Measurements from ENCODE around the gene CCDC40. TPM values are rescaled to one million over a fixed set of nuclear protein-coding genes. Genes with fewer than 3 reads are reported as not detected.

Gene CCDC40
- total and polyA plus RNA-seq, 9 of the 15 experiments (the other 6 are each of a cell fraction or from before 2014, with no cell fraction given): 0.07 to 0.33 TPM; not detected in 7

DNA sequence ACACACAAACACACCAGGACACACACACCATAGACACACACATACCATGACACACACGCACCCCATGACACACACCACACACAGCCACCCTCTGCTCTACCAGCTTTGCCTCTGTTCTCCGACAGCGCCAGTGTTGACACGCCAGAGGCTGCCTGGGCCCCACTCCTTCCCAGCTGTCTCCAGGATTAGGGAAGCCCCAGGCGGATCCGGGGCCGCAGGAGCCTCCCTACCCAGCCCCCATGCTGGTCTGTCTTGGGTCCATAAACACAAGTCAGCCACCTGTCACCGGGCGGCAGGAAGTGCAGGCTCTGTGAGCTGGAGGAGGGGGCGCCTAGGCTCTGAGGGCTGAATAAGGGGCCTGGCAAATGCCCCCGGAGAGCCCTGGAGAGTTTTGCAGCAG, 11.3 kb upstream of the CCDC40 start:
- FAIRE-seq: no peak
- Histone ChIP-seq H3K9me3 (replicated peaks; ENCODE audit: control insufficient read depth, insufficient read depth, low read depth, low read length) (no peaks in the 10 kb centered on the region), H3K4me1 (replicated peaks in 1 of 2; ENCODE audit: control insufficient read depth in 2 of 2, insufficient read depth in 2 of 2, low read length in 2 of 2) (peaks cover 0 to 17% of the 10 kb centered on the region in 2 experiments; a peak in 2 of 5 replicates), H2AFZ (ENCODE audit: low read depth, low read length) (no peak overlapping the region), H3K27me3 (ENCODE audit: control insufficient read depth in 2 of 2, insufficient read depth in 2 of 2, low read length in 2 of 2) (peaks cover 28 to 78% of the 10 kb centered on the region in 2 experiments), H3K4me2 (ENCODE audit: insufficient read depth, low read length) (no peak overlapping the region), H3K36me3 (ENCODE audit: control insufficient read depth, insufficient read depth, low read length) (no peaks in the 10 kb centered on the region; the same call in 2 of the 3 replicates), H3K9me1 (ENCODE audit: control insufficient read depth, insufficient read depth, low read length) (no peaks in the 10 kb centered on the region), H3K27ac (ENCODE audit: extremely low read depth, low read depth, low read length) (no peak overlapping the region), H3K79me2 (ENCODE audit: control insufficient read depth, insufficient read depth, low read length) (no peaks in the 10 kb centered on the region), H3K9ac (ENCODE audit: insufficient read depth in 1 of 2, low read depth in 2 of 2, low read length in 2 of 2) (no peak overlapping the region), H4K20me1 (replicated peaks; ENCODE audit: control insufficient read depth, insufficient read depth, low read length) (no peaks in the 10 kb centered on the region; the same call in none of the 2 replicates), H3K4me3 (no peak overlapping the region)
- DNase-seq (ENCODE audit: extremely low read depth in 1 of 4, low spot score in 3 of 4): no peak
- 8% methylated on average over 9 of the region's 11 CpGs for WGBS (ENCODE audit: insufficient coverage, low coverage, missing lambda C conversion rate)
- ChIA-PET POLR2A (no interaction called here), CTCF (ENCODE audit: low intra/inter-chr PET ratio) (no interaction called here)
- no TSS peak for BruUV-seq (replicated peaks)
- in situ Hi-C loops (cut with MboI) (no loop called here), intact Hi-C loops (cut with micrococcal nuclease) (no loop called here)
- no peak for ATAC-seq
- TF ChIP-seq RBFOX2 (IDR thresholded peaks at IDR 0.05; ENCODE audit: low read depth, low read length): no peak
- TF ChIP-seq ZNF347 (CRISPR knock-in tag; IDR thresholded peaks at IDR 0.05; ENCODE audit: low read depth): no peak
- no peak for TF ChIP-seq SMARCB1 (IDR thresholded peaks at IDR 0.05; ENCODE audit: insufficient read length, low read depth)
- no peak for TF ChIP-seq HNRNPK (IDR thresholded peaks at IDR 0.05; ENCODE audit: low read depth, low read length, poor library complexity, severe bottlenecking)
- no peak for TF ChIP-seq CHCHD3 (CRISPR knock-in tag; IDR thresholded peaks at IDR 0.05)
- no peak for TF ChIP-seq SMAD1 (IDR thresholded peaks at IDR 0.05; ENCODE audit: low read depth, low read length, partially characterized antibody)
- TF ChIP-seq SAP30 (IDR thresholded peaks at IDR 0.05; ENCODE audit: borderline replicate concordance, insufficient read depth, low read depth, low read length, poor library complexity, severe bottlenecking): no peak
- TF ChIP-seq, protein P1, sequence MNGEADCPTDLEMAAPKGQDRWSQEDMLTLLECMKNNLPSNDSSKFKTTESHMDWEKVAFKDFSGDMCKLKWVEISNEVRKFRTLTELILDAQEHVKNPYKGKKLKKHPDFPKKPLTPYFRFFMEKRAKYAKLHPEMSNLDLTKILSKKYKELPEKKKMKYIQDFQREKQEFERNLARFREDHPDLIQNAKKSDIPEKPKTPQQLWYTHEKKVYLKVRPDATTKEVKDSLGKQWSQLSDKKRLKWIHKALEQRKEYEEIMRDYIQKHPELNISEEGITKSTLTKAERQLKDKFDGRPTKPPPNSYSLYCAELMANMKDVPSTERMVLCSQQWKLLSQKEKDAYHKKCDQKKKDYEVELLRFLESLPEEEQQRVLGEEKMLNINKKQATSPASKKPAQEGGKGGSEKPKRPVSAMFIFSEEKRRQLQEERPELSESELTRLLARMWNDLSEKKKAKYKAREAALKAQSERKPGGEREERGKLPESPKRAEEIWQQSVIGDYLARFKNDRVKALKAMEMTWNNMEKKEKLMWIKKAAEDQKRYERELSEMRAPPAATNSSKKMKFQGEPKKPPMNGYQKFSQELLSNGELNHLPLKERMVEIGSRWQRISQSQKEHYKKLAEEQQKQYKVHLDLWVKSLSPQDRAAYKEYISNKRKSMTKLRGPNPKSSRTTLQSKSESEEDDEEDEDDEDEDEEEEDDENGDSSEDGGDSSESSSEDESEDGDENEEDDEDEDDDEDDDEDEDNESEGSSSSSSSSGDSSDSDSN (IDR thresholded peaks at IDR 0.05; ENCODE audit: borderline replicate concordance in 1 of 2, low read depth in 2 of 2, low read length in 2 of 2): no peak
- TF ChIP-seq NFXL1 (CRISPR knock-in tag; IDR thresholded peaks at IDR 0.05): no peak
- no peak for TF ChIP-seq ZFP36 (IDR thresholded peaks at IDR 0.05; ENCODE audit: low read depth, low read length, partially characterized antibody)
- TF ChIP-seq, protein P2, sequence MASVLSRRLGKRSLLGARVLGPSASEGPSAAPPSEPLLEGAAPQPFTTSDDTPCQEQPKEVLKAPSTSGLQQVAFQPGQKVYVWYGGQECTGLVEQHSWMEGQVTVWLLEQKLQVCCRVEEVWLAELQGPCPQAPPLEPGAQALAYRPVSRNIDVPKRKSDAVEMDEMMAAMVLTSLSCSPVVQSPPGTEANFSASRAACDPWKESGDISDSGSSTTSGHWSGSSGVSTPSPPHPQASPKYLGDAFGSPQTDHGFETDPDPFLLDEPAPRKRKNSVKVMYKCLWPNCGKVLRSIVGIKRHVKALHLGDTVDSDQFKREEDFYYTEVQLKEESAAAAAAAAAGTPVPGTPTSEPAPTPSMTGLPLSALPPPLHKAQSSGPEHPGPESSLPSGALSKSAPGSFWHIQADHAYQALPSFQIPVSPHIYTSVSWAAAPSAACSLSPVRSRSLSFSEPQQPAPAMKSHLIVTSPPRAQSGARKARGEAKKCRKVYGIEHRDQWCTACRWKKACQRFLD (CRISPR knock-in tag; IDR thresholded peaks at IDR 0.05): no peak
- no peak for TF ChIP-seq ZNF589 (CRISPR knock-in tag; IDR thresholded peaks at IDR 0.05; ENCODE audit: low read depth)
- TF ChIP-seq TFAM (CRISPR knock-in tag; conservative IDR thresholded peaks at IDR 0.05): no peak
- TF ChIP-seq IFI16 (CRISPR knock-in tag; IDR thresholded peaks at IDR 0.05): no peak
- no peak for TF ChIP-seq TAF15 (IDR thresholded peaks at IDR 0.05; ENCODE audit: low read depth, low read length)

Data from K562 (cell line).